HG03460 (cell line): ENCODE data around the gene NBAS.

Experiments used
- ATAC-seq: cut with Tn5 transposase; IDR thresholded peaks from one replicate; pipeline ENCODE4 v1.9.1; 2021; ENCODE audit not compliant: unreplicated experiment

The NBAS gene

GRCh38 chr2:15372019-15372418 is 189.1 kb downstream of the NBAS start:
- ATAC-seq, result no peak

- ATAC-seq, result no peak
Measured at GRCh38 chr2:15369129-15369528, 192.0 kb downstream of the NBAS start.

GRCh38 chr2:15367715-15368114 is 193.4 kb downstream of the NBAS start:
- peak; percentile 80 for ATAC-seq

GRCh38 chr2:15367205-15367604 is 193.9 kb downstream of the NBAS start:
- no peak for ATAC-seq

- no peak for ATAC-seq
Measured at GRCh38 chr2:15365411-15365810, 195.7 kb downstream of the NBAS start.

GRCh38 chr2:15364561-15364960 is 196.6 kb downstream of the NBAS start:
- no peak for ATAC-seq

- no peak for ATAC-seq
Measured at GRCh38 chr2:15363734-15364133, 197.4 kb downstream of the NBAS start.

GRCh38 chr2:15363142-15363541 is 198.0 kb downstream of the NBAS start:
- no peak for ATAC-seq

GRCh38 chr2:15359716-15360531 is 201.2 kb downstream of the NBAS start:
- no peak for ATAC-seq

GRCh38 chr2:15357922-15358321 is 203.2 kb downstream of the NBAS start:
- ATAC-seq, result no peak

- no peak for ATAC-seq
Measured at GRCh38 chr2:15357186-15357585, 203.9 kb downstream of the NBAS start.

- ATAC-seq, result no peak
Measured at GRCh38 chr2:15355386-15355785, 205.7 kb downstream of the NBAS start.

GRCh38 chr2:15354596-15355366 is 206.4 kb downstream of the NBAS start:
- no peak for ATAC-seq

GRCh38 chr2:15352363-15352762 is 208.8 kb downstream of the NBAS start:
- no peak for ATAC-seq

- ATAC-seq, result no peak
Measured at GRCh38 chr2:15348636-15349035, 212.5 kb downstream of the NBAS start.

- ATAC-seq, result no peak
Measured at GRCh38 chr2:15348045-15348444, 213.1 kb downstream of the NBAS start.

- ATAC-seq, result no peak
Measured at GRCh38 chr2:15346624-15347023, 214.5 kb downstream of the NBAS start.

GRCh38 chr2:15337996-15338666 is 223.0 kb downstream of the NBAS start:
- ATAC-seq, result no peak

GRCh38 chr2:15334644-15335326 is 226.3 kb downstream of the NBAS start:
- ATAC-seq, result no peak

GRCh38 chr2:15331787-15332186 is 229.3 kb downstream of the NBAS start:
- ATAC-seq, result no peak

- ATAC-seq, result no peak
Measured at GRCh38 chr2:15325296-15325695, 235.8 kb downstream of the NBAS start.
